HL-60 (cell line): ENCODE data around the gene DYSF.

Experiments used
- DNase-seq, 2 experiments: peaks; one replicate each; pipeline ENCODE4 v3.0.0-alpha.2; 2010 to 2020; ENCODE audit warnings: low read depth in 1 of 2, low spot score in 1 of 2
- H3K27ac ChIP-seq: fragments of 250-450 bp; sonication (Bioruptor Pico); replicated peaks from 2 replicates; pipeline ENCODE4 v1.5.1; 2020; ENCODE audit warnings: mild to moderate bottlenecking, moderate library complexity
- H3K27me3 ChIP-seq: fragments of 250-450 bp; sonication (Bioruptor Pico); 2 replicates; pipeline ENCODE4 v1.5.1; 2021; ENCODE audit warnings: mild to moderate bottlenecking, moderate library complexity; ENCODE audit not compliant: insufficient read depth, poor library complexity, severe bottlenecking
- H3K4me3 ChIP-seq: replicated peaks from 2 replicates; pipeline ENCODE4 v1.5.1; 2011; ENCODE audit warnings: mild to moderate bottlenecking, control low read depth, low read length; ENCODE audit not compliant: insufficient read depth
- GABPA ChIP-seq: IDR thresholded peaks from 2 replicates; pipeline ENCODE4 v1.6.1; 2012; ENCODE audit warnings: low read depth
- POLR2AphosphoS5 ChIP-seq: IDR thresholded peaks from 2 replicates; pipeline ENCODE4 v1.6.1; 2012; ENCODE audit warnings: low read depth
- SPI1 ChIP-seq: IDR thresholded peaks from 2 replicates; pipeline ENCODE4 v1.6.1; 2012; ENCODE audit warnings: low read depth, mild to moderate bottlenecking, borderline replicate concordance
- TF ChIP-seq, protein P1 (sequence below): IDR thresholded peaks from 2 replicates; pipeline ENCODE4 v1.6.1; 2012; ENCODE audit warnings: low read depth; ENCODE audit not compliant: insufficient replicate concordance
- TF ChIP-seq, protein P2 (sequence below): IDR thresholded peaks from one replicate; pipeline ENCODE4 v1.5.1; 2011; ENCODE audit warnings: low read length, control low read depth, inconsistent platforms; ENCODE audit not compliant: insufficient read depth

DYSF gene

DNA sequence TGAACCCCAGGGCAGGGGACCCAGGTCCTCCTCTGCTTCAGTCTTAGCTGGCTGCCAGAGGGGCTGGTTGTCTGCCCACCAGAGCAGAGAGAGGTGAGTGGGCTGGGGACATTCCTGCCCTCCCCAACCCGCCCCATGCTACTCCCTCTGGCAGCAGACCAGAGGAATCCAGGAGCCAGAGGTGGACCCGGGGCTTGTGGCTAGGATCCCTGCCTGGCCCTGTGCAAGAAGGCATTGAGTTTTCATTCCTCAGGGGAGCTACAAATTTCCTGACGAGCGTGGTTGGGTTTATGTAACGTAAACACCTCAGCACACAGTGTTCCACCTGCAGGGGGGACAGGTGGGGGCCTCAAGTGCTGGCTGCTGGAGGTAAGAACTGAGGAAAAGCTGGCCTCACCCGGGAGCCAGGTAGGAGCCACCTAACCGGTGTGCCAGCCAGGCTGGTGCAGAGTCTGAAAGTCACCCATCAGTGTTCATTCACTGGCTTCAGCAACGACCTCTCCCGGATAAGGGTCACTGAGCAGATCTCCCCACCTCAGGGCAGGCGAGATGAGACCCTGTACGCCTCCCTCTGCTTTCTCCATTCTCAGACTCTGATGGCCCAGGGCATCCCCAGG lies 246.8 kb downstream of the DYSF start:
- Histone ChIP-seq H3K27me3 (no peaks in the 10 kb centered on the region), H3K4me3 (no peak overlapping the region), H3K27ac (no peak overlapping the region)
- TF ChIP-seq, protein P1, sequence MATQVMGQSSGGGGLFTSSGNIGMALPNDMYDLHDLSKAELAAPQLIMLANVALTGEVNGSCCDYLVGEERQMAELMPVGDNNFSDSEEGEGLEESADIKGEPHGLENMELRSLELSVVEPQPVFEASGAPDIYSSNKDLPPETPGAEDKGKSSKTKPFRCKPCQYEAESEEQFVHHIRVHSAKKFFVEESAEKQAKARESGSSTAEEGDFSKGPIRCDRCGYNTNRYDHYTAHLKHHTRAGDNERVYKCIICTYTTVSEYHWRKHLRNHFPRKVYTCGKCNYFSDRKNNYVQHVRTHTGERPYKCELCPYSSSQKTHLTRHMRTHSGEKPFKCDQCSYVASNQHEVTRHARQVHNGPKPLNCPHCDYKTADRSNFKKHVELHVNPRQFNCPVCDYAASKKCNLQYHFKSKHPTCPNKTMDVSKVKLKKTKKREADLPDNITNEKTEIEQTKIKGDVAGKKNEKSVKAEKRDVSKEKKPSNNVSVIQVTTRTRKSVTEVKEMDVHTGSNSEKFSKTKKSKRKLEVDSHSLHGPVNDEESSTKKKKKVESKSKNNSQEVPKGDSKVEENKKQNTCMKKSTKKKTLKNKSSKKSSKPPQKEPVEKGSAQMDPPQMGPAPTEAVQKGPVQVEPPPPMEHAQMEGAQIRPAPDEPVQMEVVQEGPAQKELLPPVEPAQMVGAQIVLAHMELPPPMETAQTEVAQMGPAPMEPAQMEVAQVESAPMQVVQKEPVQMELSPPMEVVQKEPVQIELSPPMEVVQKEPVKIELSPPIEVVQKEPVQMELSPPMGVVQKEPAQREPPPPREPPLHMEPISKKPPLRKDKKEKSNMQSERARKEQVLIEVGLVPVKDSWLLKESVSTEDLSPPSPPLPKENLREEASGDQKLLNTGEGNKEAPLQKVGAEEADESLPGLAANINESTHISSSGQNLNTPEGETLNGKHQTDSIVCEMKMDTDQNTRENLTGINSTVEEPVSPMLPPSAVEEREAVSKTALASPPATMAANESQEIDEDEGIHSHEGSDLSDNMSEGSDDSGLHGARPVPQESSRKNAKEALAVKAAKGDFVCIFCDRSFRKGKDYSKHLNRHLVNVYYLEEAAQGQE, result no peak
- TF ChIP-seq GABPA (no peak), SPI1 (no peak), POLR2AphosphoS5 (no peak)
- TF ChIP-seq, protein P2, sequence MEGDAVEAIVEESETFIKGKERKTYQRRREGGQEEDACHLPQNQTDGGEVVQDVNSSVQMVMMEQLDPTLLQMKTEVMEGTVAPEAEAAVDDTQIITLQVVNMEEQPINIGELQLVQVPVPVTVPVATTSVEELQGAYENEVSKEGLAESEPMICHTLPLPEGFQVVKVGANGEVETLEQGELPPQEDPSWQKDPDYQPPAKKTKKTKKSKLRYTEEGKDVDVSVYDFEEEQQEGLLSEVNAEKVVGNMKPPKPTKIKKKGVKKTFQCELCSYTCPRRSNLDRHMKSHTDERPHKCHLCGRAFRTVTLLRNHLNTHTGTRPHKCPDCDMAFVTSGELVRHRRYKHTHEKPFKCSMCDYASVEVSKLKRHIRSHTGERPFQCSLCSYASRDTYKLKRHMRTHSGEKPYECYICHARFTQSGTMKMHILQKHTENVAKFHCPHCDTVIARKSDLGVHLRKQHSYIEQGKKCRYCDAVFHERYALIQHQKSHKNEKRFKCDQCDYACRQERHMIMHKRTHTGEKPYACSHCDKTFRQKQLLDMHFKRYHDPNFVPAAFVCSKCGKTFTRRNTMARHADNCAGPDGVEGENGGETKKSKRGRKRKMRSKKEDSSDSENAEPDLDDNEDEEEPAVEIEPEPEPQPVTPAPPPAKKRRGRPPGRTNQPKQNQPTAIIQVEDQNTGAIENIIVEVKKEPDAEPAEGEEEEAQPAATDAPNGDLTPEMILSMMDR, result no peak
- DNase-seq, result no peak

DNA sequence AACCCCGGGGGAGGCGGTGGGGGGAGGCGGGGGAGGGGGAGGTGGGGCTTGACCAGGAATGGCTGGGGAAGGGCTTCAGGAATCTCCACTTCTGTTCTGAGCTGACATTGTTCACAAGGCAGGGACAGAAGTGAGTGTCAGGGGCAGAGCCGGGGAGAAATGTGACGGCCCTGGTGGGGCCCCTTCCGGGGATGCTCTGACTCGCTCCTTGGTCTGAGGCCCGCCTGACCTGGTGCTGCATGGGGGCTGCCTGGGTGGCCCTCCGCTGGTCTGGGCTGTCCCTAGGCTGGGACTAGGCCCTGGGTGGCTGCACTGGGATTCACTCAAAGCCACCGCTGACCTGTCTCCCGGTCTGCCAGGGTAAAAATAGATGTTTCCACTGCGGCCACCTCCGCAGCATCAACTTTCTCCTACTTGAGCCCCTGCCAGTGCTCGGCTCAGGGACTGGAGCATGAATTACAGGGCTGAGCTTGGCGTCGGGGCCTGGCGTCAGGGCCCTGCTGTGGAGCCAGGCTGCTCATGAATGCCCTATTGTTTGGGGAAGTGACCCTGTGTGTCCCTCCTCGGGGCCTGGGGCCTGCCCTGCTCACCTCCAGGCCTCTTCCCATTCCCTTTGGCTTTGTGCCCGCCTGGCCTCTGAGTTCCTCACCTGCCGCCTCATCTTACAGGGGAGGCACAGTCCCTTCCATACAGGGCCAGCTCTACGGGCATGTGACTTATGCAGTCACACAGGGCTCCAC lies 247.5 kb downstream of the DYSF start:
- H3K27me3 ChIP-seq, result no peaks in the 10 kb centered on the region
- H3K4me3 ChIP-seq, result no peak overlapping the region
- no peak for DNase-seq
- H3K27ac ChIP-seq, result no peak overlapping the region
- TF ChIP-seq POLR2AphosphoS5 (no peak), GABPA (no peak), SPI1 (no peak)
- TF ChIP-seq, protein P1, result no peak
- TF ChIP-seq, protein P2, result no peak

DNA sequence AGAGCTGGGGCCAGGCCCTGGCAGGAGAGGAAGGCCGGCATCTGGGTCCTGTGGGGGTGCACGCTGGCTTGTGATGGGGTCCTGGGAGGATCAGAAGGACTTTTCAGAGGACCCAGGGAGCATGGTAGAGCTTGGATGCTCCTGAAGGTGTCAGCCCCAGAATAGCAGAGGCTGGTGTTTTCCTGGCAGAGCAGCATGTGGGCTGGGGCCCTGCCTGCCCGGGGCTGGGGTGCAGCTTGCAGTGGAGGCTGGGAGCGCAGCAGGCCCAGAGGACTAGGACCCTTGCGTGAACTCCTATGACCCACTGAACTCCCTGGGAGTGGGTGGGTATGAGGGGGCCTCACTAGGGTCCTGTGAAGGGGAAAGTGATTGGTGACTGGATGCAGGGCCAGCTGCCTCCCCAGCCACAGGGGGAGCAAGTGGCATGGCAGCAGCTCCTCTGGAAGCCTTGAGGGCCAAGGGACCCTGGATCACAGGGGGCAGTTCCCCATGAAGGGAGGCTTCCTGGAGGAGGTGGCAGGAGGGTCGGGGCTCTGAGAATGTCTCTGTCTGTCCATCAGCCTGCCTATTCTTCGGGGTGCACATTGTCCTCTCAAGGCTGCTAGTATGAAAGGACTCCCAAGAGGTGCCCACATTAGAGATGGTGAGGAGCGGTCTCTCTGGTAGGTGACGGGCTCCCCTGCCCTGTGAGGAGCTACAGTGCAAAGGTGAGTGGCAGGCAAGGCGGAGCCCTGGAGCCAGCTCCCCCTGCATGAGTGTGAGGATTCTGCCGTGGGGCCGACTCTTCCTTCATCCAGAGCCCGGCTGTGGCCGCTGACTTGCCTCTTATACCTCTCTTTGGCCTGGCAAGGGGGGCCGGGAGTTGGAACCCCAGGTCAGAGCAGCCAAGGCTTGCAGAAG lies 249.0 kb downstream of the DYSF start:
- Histone ChIP-seq H3K27me3 (no peaks in the 10 kb centered on the region), H3K27ac (no peak overlapping the region), H3K4me3 (no peak overlapping the region)
- DNase-seq, result no peak
- TF ChIP-seq SPI1, result no peak
